C4-2B (cell line): Measurements from ENCODE around the gene CFAP210.

Experiments used
- H3K27ac ChIP-seq: fragments of 450-650 bp; 2 replicates; pipeline ENCODE4 v1.5.1; 2017
- CTCF ChIP-seq: fragments of 450-650 bp; conservative IDR thresholded peaks from 2 replicates; pipeline ENCODE4 v1.5.1; 2017; ENCODE audit warnings: mild to moderate bottlenecking
- ZFX ChIP-seq: fragments of 450-650 bp; IDR thresholded peaks from 2 replicates; pipeline ENCODE4 v1.6.1; 2017

Gene CFAP210

DNA sequence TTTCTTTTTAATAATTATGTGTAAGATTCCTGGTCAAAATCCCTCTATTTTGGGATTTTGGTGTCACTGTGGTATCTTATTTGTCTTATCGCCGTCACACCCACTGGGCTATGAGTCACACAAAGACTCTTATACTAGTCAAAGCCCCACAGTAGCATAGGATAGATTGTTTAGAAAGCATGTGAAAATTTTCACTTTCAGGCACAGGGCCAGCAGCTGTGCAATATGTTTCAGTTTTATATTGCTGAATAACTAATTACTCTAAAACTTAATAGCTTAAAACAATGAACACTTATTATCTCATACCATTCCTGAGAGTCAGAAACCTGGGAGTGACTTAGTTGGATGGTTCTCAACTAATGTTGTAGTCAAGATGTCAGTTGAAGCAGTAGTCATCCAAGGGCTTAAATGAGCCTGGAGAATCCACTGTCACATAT, 24.0 kb downstream of the CFAP210 start:
- no peak overlapping the region for H3K27ac ChIP-seq
- TF ChIP-seq ZFX, result no peak
- no peak for TF ChIP-seq CTCF

DNA sequence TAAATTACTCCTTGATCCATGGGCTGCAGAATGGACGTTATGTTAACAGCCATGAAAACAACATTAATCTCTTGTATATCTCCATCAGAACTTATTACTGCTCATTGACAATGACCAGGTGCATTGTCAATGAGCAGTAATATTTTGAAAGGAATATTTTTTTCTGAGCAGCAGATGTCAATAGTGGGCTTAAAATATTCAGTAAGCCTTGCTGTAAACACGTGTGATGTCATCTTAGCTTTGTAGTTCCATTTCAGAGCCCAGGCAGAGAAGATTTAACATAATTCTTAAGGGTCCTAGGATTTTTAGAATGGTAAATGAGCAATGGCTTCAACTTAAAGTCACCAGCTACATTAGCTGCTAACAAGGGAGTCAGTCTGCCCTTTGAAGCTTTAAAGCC, 26.6 kb downstream of the CFAP210 start:
- no peak for TF ChIP-seq CTCF
- no peak for TF ChIP-seq ZFX

GRCh38 chr2:169664978-169665930, 29.0 kb downstream of the CFAP210 start:
- peak overlapping the region; percentile 55; the same call in 1 of the 2 replicates for H3K27ac ChIP-seq
- TF ChIP-seq CTCF (no peak), ZFX (no peak)

More for the DNA sequence above, 26.6 kb downstream of the CFAP210 start:
- no peak overlapping the region for H3K27ac ChIP-seq

GRCh38 chr2:169664600-169664977, 29.6 kb downstream of the CFAP210 start:
- no peak for TF ChIP-seq ZFX
- no peak for TF ChIP-seq CTCF
- H3K27ac ChIP-seq, result peak overlapping the region; percentile 55; the same call in 1 of the 2 replicates

- H3K27ac ChIP-seq, result no peak overlapping the region
- no peak for TF ChIP-seq CTCF
- no peak for TF ChIP-seq ZFX
Measured at GRCh38 chr2:169663247-169663646, 31.0 kb downstream of the CFAP210 start.

DNA sequence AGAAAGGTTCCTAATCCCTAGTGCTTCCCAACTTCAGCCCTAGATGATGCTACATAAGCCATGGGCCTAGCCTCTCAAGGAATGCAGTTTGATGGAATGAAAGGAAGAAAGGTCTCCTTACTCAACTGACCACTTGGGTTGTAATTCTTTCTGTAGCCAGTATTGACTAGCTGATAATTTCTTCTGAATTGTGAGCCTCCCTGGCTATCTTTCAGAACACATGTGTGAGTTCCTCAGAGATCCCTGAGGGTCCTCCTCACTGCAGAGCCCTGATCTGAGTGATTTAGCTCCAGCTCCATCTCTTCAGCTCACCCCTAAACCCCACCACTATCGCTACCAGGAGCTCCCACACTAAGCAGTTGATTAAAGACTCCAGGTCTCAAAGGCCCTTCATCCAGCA, 31.5 kb downstream of the CFAP210 start:
- TF ChIP-seq ZFX, result no peak
- TF ChIP-seq CTCF, result no peak
- no peak overlapping the region for H3K27ac ChIP-seq

DNA sequence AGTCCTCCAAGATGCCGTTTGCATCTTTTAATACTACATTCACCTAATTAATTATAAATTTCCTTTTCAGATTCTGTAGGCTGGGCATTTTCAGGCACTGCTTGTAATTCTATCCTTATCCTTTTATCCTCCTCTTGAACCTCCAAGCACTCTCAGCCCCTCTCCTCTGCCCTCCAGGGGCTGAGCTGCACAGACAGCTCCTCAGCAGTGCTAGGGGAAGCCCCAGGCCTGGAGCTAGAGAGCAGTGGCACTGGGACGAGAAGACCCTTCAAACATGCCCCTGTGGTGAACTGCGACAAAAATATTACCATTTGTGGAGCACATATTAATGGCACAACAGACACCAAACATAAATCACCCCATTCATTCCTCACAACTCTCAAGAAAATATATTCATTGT, 32.9 kb downstream of the CFAP210 start:
- H3K27ac ChIP-seq, result no peak overlapping the region
- TF ChIP-seq CTCF (no peak), ZFX (no peak)
